OCI-LY3 (cell line): Measurements from ENCODE around the gene EPPIN.

Experiments used
- EZH2phosphoT487 ChIP-seq: fragments of 200-600 bp; shearing (Covaris generic); IDR thresholded peaks from 2 replicates; pipeline ENCODE4 v1.6.1; 2018; ENCODE audit warnings: antibody characterized with exemption, mixed run types, low read depth
- TF ChIP-seq, protein P1 (sequence below): fragments of 200-600, 300-600 bp; sonication (generic); IDR thresholded peaks from 2 replicates; pipeline ENCODE4 v1.5.1; 2014; ENCODE audit warnings: antibody characterized with exemption, low read length, low read depth

DNA sequence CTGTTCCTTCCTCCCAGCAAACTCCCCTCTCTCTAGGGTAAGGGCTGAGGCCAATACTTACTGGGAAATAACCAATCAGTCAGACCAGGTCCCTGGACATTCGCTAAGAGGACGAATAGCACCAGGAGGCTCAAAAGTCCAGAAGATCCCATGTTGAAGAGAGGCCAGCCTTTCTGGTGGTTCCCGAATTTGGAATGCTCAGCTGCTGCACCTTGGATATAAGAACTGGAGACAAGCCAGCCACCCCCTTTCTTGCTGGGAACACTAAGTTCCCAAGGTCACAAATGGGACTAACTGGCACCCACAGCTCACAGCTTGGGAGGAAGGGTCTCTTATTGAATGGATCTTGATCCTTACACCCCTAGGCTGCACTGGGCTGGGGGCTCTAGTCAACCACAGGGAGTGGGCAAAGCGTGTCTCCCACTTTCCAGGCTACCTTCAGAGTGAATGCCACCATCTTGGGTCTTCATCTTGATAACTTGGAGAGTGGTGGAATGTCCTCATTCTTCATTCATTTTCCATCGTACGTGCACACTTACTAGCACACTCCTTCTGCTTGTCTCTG lies at the start of gene EPPIN:
- TF ChIP-seq, protein P1, sequence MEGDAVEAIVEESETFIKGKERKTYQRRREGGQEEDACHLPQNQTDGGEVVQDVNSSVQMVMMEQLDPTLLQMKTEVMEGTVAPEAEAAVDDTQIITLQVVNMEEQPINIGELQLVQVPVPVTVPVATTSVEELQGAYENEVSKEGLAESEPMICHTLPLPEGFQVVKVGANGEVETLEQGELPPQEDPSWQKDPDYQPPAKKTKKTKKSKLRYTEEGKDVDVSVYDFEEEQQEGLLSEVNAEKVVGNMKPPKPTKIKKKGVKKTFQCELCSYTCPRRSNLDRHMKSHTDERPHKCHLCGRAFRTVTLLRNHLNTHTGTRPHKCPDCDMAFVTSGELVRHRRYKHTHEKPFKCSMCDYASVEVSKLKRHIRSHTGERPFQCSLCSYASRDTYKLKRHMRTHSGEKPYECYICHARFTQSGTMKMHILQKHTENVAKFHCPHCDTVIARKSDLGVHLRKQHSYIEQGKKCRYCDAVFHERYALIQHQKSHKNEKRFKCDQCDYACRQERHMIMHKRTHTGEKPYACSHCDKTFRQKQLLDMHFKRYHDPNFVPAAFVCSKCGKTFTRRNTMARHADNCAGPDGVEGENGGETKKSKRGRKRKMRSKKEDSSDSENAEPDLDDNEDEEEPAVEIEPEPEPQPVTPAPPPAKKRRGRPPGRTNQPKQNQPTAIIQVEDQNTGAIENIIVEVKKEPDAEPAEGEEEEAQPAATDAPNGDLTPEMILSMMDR = no peak
- no peak for TF ChIP-seq EZH2phosphoT487
